ENCODE results near the gene ADAMTS2.
A peak's percentile ranks its signal among the peaks of the same experiment; 100 is the strongest.

The ADAMTS2 gene

GRCh38 chr5:179209359-179210150, 135.7 kb downstream of the ADAMTS2 start:
- no peak for DNase-seq (ENCODE audit: low spot score)

GRCh38 chr5:179208706-179209358, 136.4 kb downstream of the ADAMTS2 start:
- H3K23ac ChIP-seq (ENCODE audit: low read depth, low read length, poor library complexity), result peak overlapping the region; percentile 68
- H3K4me3 ChIP-seq (ENCODE audit: low read length in 2 of 2), result no peak overlapping the region
- DNase-seq (ENCODE audit: low spot score), result no peak
- H2AK5ac ChIP-seq (ENCODE audit: low read depth, low read length), result peak overlapping the region; percentile 47
- H3K9me3 ChIP-seq (replicated peaks in 1 of 2; ENCODE audit: control insufficient read depth in 2 of 2, insufficient read depth in 1 of 2, low read depth in 1 of 2, low read length in 2 of 2), result no peaks in the 10 kb centered on the region
- H4K91ac ChIP-seq (ENCODE audit: low read depth, low read length, poor library complexity), result no peak overlapping the region
- no peak overlapping the region for H3K27ac ChIP-seq (replicated peaks; ENCODE audit: low read length)
- no CpG with 5 or more reads among the region's 18 CpGs for WGBS, 2 donors (ENCODE audit: extremely low coverage in 2 of 2, insufficient read length in 2 of 2, insufficient replicate concordance in 1 of 2)
- no peak overlapping the region for H3K9ac ChIP-seq (ENCODE audit: low read depth, low read length, poor library complexity)
- H4K8ac ChIP-seq (ENCODE audit: low read depth, low read length), result peak overlapping the region; percentile 96
- no peaks in the 10 kb centered on the region for H3K79me1 ChIP-seq (ENCODE audit: low read depth, low read length)
- H3K27me3 ChIP-seq (ENCODE audit: control insufficient read depth in 3 of 3, insufficient read depth in 3 of 3, low read depth in 1 of 3, low read length in 3 of 3), result no peaks in the 10 kb centered on the region
- H2BK5ac ChIP-seq (ENCODE audit: low read length), result peak overlapping the region; percentile 75
- H2BK12ac ChIP-seq (ENCODE audit: low read length), result peak overlapping the region; percentile 2
- H3K14ac ChIP-seq (ENCODE audit: low read length), result peak overlapping the region; percentile 56
- no peak overlapping the region for H3K4ac ChIP-seq (ENCODE audit: low read length)
- peak overlapping the region; percentile 85 for H2BK15ac ChIP-seq (ENCODE audit: low read length)
- H3K36me3 ChIP-seq (replicated peaks in 1 of 2; ENCODE audit: control insufficient read depth in 2 of 2, insufficient read depth in 2 of 2, low read length in 2 of 2), result no peaks in the 10 kb centered on the region
- peaks cover 0 to 7% of the 10 kb centered on the region in 2 donors for H3K4me1 ChIP-seq (ENCODE audit: control insufficient read depth in 2 of 2, insufficient read depth in 1 of 2, low read depth in 1 of 2, low read length in 2 of 2)
- no peak overlapping the region for H3K4me2 ChIP-seq (ENCODE audit: insufficient read depth, low read length, poor library complexity, severe bottlenecking)
- peak overlapping the region; percentile 8 for H2AFZ ChIP-seq (ENCODE audit: low read length)
- peak overlapping the region; percentile 52 for H3K18ac ChIP-seq (ENCODE audit: low read length)
- H2BK120ac ChIP-seq (ENCODE audit: low read depth, low read length), result peak overlapping the region; percentile 54

More at GRCh38 chr5:179209359-179210150, 135.7 kb downstream of the ADAMTS2 start:
- H2BK15ac ChIP-seq (ENCODE audit: low read length), result peak overlapping the region; percentile 85
- no peaks in the 10 kb centered on the region for H3K36me3 ChIP-seq (replicated peaks in 1 of 2; ENCODE audit: control insufficient read depth in 2 of 2, insufficient read depth in 2 of 2, low read length in 2 of 2)
- H2BK5ac ChIP-seq (ENCODE audit: low read length), result peak overlapping the region; percentile 75
- H4K91ac ChIP-seq (ENCODE audit: low read depth, low read length, poor library complexity), result no peak overlapping the region
- no peak overlapping the region for H3K14ac ChIP-seq (ENCODE audit: low read length)
- H3K4ac ChIP-seq (ENCODE audit: low read length), result no peak overlapping the region
- peak overlapping the region; percentile 96 for H4K8ac ChIP-seq (ENCODE audit: low read depth, low read length)
- H2AFZ ChIP-seq (ENCODE audit: low read length), result no peak overlapping the region
- H2BK12ac ChIP-seq (ENCODE audit: low read length), result no peak overlapping the region
- no peaks in the 10 kb centered on the region for H3K27me3 ChIP-seq (ENCODE audit: control insufficient read depth in 3 of 3, insufficient read depth in 3 of 3, low read depth in 1 of 3, low read length in 3 of 3)
- H2AK5ac ChIP-seq (ENCODE audit: low read depth, low read length), result peak overlapping the region; percentile 47
- no peaks in the 10 kb centered on the region for H3K9me3 ChIP-seq (replicated peaks in 1 of 2; ENCODE audit: control insufficient read depth in 2 of 2, insufficient read depth in 1 of 2, low read depth in 1 of 2, low read length in 2 of 2)
- H3K4me3 ChIP-seq (ENCODE audit: low read length in 2 of 2), result no peak overlapping the region
- H3K18ac ChIP-seq (ENCODE audit: low read length), result peak overlapping the region; percentile 52
- no peak overlapping the region for H3K4me2 ChIP-seq (ENCODE audit: insufficient read depth, low read length, poor library complexity, severe bottlenecking)
- H3K23ac ChIP-seq (ENCODE audit: low read depth, low read length, poor library complexity), result no peak overlapping the region
- H3K9ac ChIP-seq (ENCODE audit: low read depth, low read length, poor library complexity), result no peak overlapping the region
- H3K4me1 ChIP-seq (ENCODE audit: control insufficient read depth in 2 of 2, insufficient read depth in 1 of 2, low read depth in 1 of 2, low read length in 2 of 2), result peaks cover 0 to 5% of the 10 kb centered on the region in 2 donors
- H2BK120ac ChIP-seq (ENCODE audit: low read depth, low read length), result peak overlapping the region; percentile 54
- no CpG with 5 or more reads among the region's 20 CpGs for WGBS, 2 donors (ENCODE audit: extremely low coverage in 2 of 2, insufficient read length in 2 of 2, insufficient replicate concordance in 1 of 2)
- H3K27ac ChIP-seq (replicated peaks; ENCODE audit: low read length), result no peak overlapping the region
- H3K79me1 ChIP-seq (ENCODE audit: low read depth, low read length), result no peaks in the 10 kb centered on the region

GRCh38 chr5:179207920-179208705, 137.1 kb downstream of the ADAMTS2 start:
- Histone ChIP-seq H3K14ac (ENCODE audit: low read length) (peak overlapping the region; percentile 56), H2BK12ac (ENCODE audit: low read length) (peak overlapping the region; percentile 2), H4K91ac (ENCODE audit: low read depth, low read length, poor library complexity) (no peak overlapping the region), H2AFZ (ENCODE audit: low read length) (no peak overlapping the region), H4K8ac (ENCODE audit: low read depth, low read length) (no peak overlapping the region), H3K79me1 (ENCODE audit: low read depth, low read length) (no peaks in the 10 kb centered on the region), H3K4me3 (ENCODE audit: low read length in 2 of 2) (no peak overlapping the region), H3K4ac (ENCODE audit: low read length) (no peak overlapping the region), H3K36me3 (replicated peaks in 1 of 2; ENCODE audit: control insufficient read depth in 2 of 2, insufficient read depth in 2 of 2, low read length in 2 of 2) (no peaks in the 10 kb centered on the region), H3K27me3 (ENCODE audit: control insufficient read depth in 3 of 3, insufficient read depth in 3 of 3, low read depth in 1 of 3, low read length in 3 of 3) (no peaks in the 10 kb centered on the region), H2BK5ac (ENCODE audit: low read length) (peak overlapping the region; percentile 90), H3K4me1 (ENCODE audit: control insufficient read depth in 2 of 2, insufficient read depth in 1 of 2, low read depth in 1 of 2, low read length in 2 of 2) (peaks cover 0 to 7% of the 10 kb centered on the region in 2 donors), H3K4me2 (ENCODE audit: insufficient read depth, low read length, poor library complexity, severe bottlenecking) (no peak overlapping the region), H3K9me3 (replicated peaks in 1 of 2; ENCODE audit: control insufficient read depth in 2 of 2, insufficient read depth in 1 of 2, low read depth in 1 of 2, low read length in 2 of 2) (no peaks in the 10 kb centered on the region), H3K23ac (ENCODE audit: low read depth, low read length, poor library complexity) (peak overlapping the region; percentile 73), H2BK15ac (ENCODE audit: low read length) (peak overlapping the region; percentile 85), H3K27ac (replicated peaks; ENCODE audit: low read length) (no peak overlapping the region), H3K9ac (ENCODE audit: low read depth, low read length, poor library complexity) (peak overlapping the region; percentile 16), H2BK120ac (ENCODE audit: low read depth, low read length) (no peak overlapping the region), H2AK5ac (ENCODE audit: low read depth, low read length) (peak overlapping the region; percentile 43), H3K18ac (ENCODE audit: low read length) (peak overlapping the region; percentile 52)
- DNase-seq (ENCODE audit: low spot score), result no peak
- WGBS, 2 donors (ENCODE audit: extremely low coverage in 2 of 2, insufficient read length in 2 of 2, insufficient replicate concordance in 1 of 2), result no CpG with 5 or more reads among the region's 22 CpGs
